ENCODE results near the gene KRTAP20-1.

Gene KRTAP20-1

GRCh38 chr21:30616125-30616524 is at the start of gene KRTAP20-1:
Gene KRTAP20-1 (plus strand): TSS chr21:30616425. CDS start chr21:30616455, 30 bp downstream.
- no peak for DNase-seq

GRCh38 chr21:30567617-30568016 is 48.6 kb upstream of the KRTAP20-1 start:
- DNase-seq, result no peak

DNA sequence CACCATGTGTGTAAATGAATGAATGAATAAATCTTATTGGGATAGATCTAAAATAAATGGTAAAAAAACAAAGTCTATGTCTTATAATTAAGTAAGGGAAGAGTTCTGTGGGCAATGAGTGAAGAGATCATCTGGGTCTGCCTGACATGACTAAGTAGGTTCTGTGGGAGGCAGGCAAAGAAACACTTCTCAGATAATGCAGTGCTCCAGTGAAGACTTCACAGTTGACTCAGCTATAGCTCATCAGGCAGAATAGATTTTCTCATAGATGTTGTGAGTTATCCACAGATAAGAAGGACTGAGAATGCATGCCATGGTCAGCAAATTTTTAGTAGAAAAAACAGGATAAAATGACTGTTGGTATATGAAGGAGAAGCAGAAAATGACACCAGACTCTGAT is 38.5 kb upstream of the KRTAP20-1 start:
- DNase-seq, result no peak

GRCh38 chr21:30579346-30579745 is 36.9 kb upstream of the KRTAP20-1 start:
- DNase-seq, result no peak

GRCh38 chr21:30580132-30580531 is 36.1 kb upstream of the KRTAP20-1 start:
- no peak for DNase-seq

GRCh38 chr21:30582870-30583269 is 33.4 kb upstream of the KRTAP20-1 start:
- no peak for DNase-seq

- no peak for DNase-seq
Measured at GRCh38 chr21:30590297-30590696, 25.9 kb upstream of the KRTAP20-1 start, which contains the start of gene KRTAP22-2. Gene KRTAP22-2 (minus strand): TSS chr21:30590397.

DNA sequence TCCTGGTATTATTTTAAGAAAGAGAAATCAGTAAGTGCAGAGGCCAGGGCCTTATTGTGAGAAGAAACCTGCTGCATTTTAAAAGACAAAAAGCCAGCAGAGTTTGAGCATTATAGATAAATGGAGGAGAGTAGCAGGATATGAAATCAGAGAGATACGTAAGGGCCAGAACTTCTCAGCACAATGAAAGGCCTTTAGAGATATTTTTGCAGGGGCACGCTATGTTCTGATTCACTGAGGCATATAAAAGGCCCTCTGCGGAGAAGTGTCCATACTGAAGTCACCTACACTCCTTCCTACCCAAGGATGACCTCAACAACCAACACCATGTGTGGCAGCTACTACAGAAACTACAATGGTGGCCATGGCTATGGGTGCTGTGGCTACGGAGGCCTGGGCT is 24.1 kb upstream of the KRTAP20-1 start, which contains the start of gene KRTAP6-3:
TSS of gene KRTAP6-3 (plus strand) at position 301 of the 400 bp plus-strand sequence. CDS start at position 307, 6 bp downstream.
- DNase-seq, result no peak

GRCh38 chr21:30598802-30599201 is 17.4 kb upstream of the KRTAP20-1 start, which contains the start of gene KRTAP6-2:
Gene KRTAP6-2 (minus strand): TSS chr21:30598902. CDS start chr21:30598874, 28 bp downstream.
- DNase-seq, result no peak

GRCh38 chr21:30600787-30601186 is 15.4 kb upstream of the KRTAP20-1 start, which contains the start of gene KRTAP22-1:
Gene KRTAP22-1 (plus strand): TSS chr21:30601087.
- no peak for DNase-seq

DNA sequence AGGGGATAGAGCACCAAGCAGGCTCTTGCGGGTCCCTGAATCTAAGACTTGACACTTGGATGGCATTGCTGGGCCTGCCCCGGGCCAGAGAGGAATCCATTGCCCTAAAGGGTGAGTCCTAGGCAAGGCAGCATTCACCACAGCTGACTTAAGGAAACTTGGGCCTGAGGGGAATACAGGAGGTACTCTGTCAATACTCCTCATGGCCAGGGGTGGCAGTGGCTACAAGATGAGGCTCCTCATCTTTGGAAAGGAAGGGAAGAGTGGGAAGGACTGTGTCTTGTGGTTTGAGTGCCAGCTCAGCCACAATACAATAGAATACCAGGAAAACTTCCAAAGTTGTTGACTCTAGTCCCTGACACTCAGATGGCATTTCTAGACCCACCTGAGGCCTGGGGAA is 10.3 kb upstream of the KRTAP20-1 start:
- DNase-seq, result no peak

GRCh38 chr21:30612132-30612531 is 4.1 kb upstream of the KRTAP20-1 start:
- no peak for DNase-seq

GRCh38 chr21:30613836-30614235 is 2.4 kb upstream of the KRTAP20-1 start, which contains the start of gene KRTAP6-1:
Gene KRTAP6-1 (minus strand): TSS chr21:30613930. CDS start chr21:30613904, 26 bp downstream.
- DNase-seq, result no peak

DNA sequence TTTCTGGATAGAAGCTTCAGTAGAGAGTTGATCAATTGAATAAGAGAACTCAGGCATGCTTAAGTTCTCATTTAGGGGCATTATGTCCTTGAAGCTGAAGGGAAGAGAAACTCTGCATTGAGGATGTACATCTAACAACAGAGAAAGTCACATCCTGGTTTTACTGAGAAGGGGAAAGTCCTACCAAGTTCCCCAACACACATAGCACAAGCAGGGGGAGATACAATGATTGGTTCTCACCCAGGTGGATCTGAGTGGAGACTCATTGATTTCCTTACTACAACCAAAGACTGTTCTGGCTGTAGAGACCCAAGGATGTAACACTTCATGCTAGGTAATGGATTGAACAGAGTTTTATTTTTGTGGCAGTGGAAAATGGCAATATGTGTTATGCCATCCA is 1.0 kb upstream of the KRTAP20-1 start:
- DNase-seq, result no peak

- DNase-seq, result no peak
Measured at GRCh38 chr21:30620080-30620479, 3.9 kb downstream of the KRTAP20-1 start.

- no peak for DNase-seq
Measured at GRCh38 chr21:30620522-30620921, 4.3 kb downstream of the KRTAP20-1 start, which contains the start of gene KRTAP20-4. Gene KRTAP20-4 (plus strand): TSS chr21:30620627.

DNA sequence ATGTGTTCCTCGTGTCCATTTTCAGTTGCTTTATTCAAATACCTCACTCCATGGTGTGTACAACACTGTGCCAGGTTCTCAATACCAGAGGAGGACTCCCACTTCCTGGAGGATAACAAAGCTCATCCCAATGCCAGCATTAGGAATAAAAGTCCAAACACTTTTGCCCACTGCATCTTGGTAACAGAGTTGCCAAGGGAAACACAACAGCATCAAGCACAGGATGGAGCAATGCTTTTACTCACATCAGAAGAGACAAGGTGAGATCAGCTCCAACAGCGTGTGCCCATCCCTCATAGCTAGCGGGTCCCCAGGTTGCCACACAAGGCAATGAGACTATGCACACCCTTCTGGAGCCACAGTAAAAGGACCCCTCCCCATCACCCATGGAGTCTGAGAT is 7.1 kb downstream of the KRTAP20-1 start:
- no peak for DNase-seq

DNA sequence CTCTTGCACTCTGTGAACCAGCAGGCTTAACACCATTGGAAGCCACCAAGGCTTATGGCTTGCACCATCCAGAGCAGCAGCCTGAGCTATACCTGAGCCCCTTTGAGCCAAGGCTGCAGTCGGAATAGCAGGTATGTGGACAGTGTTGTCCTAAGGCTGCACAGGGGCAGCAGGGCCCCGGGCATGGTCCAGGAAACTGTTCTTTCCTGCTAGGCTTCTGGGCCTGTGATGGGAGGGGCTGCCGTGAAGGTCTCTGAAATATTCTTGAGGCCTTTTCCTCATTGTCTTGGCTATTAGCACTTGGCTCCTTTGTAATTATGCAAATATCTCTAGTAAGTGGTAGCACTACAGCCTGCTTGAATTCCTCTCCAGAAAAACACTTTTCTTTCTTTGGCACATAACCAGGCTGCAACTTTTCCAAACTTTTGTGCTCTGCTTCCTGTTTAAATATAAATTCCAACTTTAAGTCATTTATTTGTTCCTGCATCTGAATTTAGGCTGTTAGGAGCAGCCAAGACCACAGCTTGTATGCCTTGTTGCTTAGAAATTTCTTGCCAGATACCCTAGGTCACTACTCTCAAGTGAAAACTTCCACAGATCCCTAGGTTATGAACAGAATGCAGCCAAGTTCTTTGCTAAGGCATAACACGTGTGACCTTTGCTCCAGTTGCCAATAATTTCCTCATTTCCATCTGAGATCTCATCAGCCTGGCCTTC is 9.4 kb downstream of the KRTAP20-1 start:
- DNase-seq, result no peak

- DNase-seq, result no peak
Measured at GRCh38 chr21:30628109-30628508, 11.9 kb downstream of the KRTAP20-1 start.

- DNase-seq, result no peak
Measured at GRCh38 chr21:30629200-30629599, 13.0 kb downstream of the KRTAP20-1 start.

GRCh38 chr21:30634906-30635305 is 18.7 kb downstream of the KRTAP20-1 start, which contains the start of gene KRTAP20-2:
Gene KRTAP20-2 (plus strand): TSS chr21:30635206. CDS start chr21:30635264, 58 bp downstream.
- DNase-seq, result no peak

DNA sequence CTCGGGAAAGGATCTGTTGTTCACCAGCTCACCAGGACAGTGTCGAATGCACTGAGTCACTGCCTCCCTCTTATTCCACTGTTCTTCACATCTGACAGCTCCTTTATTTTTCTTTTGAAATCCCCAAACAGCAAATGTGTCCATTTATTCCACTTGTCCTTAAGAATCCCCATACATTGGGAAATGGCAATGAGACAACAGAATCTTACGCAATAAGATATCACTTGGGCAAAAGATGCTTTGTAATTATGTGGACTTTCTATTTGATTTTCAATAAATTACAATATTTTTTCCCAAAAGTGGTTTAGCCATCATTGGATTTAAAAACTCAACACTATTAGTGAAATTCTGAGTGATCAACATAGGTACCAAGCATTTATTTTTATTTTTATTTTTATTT is 22.5 kb downstream of the KRTAP20-1 start:
- DNase-seq, result no peak

DNA sequence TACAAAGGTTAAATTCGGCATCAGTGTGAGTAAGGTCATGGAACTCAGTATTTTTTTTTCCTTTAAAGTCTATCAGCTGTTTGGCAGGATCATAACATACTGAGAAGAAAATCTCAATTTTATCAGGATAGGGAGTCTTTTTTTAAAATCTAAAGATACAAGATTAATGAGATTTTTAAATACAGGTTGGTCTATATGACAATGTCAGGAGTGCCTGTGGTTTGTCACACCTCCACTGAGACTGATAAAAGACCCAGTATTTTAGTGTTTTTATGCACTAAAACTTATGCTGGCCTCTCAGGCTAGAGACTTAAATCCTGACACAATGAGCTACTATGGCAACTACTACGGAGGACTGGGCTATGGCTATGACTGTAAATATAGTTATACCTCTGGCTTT is 26.3 kb downstream of the KRTAP20-1 start, which contains the start of gene KRTAP20-3:
TSS of gene KRTAP20-3 (plus strand) at position 301 of the 400 bp plus-strand sequence.
- DNase-seq, result no peak

DNA sequence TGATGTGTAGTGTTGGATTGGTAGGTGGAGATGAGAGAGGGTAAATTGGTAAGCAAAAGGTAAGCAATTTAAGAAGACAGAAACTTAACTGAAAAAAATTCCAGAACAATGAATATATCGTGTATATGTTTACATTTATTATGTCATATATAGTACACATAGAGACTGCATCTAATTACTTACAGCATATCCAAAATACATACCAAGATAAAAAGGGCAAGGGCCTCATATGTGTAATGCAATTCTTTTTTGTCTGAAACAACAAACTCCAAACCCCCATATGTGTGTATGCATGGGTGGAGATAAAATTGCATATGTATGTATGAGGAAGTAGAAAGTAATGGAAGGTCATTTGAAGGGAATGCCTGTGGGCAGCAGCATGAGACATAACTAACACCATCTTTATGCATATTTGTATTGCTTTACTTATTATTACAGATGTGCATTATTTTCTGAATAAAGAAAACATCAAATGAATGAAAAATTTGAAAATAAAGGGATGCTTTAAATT is 30.7 kb downstream of the KRTAP20-1 start:
- DNase-seq, result no peak

All from stimulated activated naive CD4-positive, alpha-beta T cell treated with Interleukin-2 at 50 U/mL for 16 hours (primary cell).